ENCODE results near the gene TSTD1.
A peak's percentile ranks its signal among the peaks of the same experiment; 100 is the strongest.
"Not testable (repeated sequence)": the region's sequence is repeated elsewhere in the genome, so short reads cannot be mapped to it uniquely, and the experiment has no call there.

The TSTD1 gene

DNA sequence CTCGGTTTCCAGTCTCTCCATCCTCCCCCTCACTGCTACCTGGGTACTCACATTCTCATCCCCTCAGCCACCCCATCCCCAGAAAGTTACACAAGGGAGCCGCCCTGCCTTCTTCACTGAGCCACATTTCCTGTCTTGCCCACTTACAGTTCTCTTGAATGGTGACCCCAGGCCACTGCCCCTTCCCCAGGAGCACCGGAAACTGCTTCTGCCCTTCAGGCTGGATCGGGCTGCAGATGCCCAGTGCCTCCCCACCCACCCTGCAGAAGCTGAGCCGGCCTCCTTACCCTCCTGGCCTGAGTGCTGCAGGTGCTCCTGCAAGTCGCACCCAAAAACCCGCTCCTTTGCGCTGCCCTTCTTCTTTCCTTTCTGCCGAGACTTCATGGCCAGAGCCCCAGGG is 30.5 kb upstream of the TSTD1 start:
- TF ChIP-seq CTCF (IDR thresholded peaks at IDR 0.05; ENCODE audit: low read depth, low read length, missing control alignments): no peak
- DNase-seq (ENCODE audit: extremely low read depth, low read depth): no peak
- no peak overlapping the region for H3K4me3 ChIP-seq (replicated peaks; ENCODE audit: low read depth, low read length)

- no peak overlapping the region for H3K4me3 ChIP-seq (replicated peaks; ENCODE audit: low read depth, low read length)
- no peak for DNase-seq (ENCODE audit: extremely low read depth, low read depth)
- no peak for TF ChIP-seq CTCF (IDR thresholded peaks at IDR 0.05; ENCODE audit: low read depth, low read length, missing control alignments)
Measured at GRCh38 chr1:161068306-161069234, 29.8 kb upstream of the TSTD1 start.

GRCh38 chr1:161066694-161067093 is 27.9 kb upstream of the TSTD1 start:
- no peak for DNase-seq (ENCODE audit: extremely low read depth, low read depth)
- no peak for TF ChIP-seq CTCF (IDR thresholded peaks at IDR 0.05; ENCODE audit: low read depth, low read length, missing control alignments)
- H3K4me3 ChIP-seq (replicated peaks; ENCODE audit: low read depth, low read length): no peak overlapping the region

DNA sequence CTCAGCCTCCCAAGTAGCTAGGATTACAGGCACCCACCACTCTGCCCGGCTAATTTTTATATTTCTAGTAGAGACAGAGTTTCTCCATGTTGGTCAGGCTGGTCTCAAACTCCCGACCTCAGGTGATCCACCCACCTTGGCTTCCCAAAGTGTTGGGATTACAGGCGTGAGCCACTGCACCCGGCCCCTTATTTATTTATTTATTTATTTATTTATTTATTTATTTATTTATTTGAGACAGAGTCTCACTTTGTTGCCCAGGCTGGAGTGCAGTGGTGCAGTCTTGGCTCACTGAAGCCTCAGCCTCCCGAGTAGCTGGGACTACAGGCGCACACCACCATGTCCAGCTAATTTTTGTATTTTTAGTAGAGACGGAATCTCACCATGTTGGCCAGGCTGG is 26.9 kb upstream of the TSTD1 start:
- not testable (repeated sequence) for H3K4me3 ChIP-seq (replicated peaks; ENCODE audit: low read depth, low read length); DNase-seq (ENCODE audit: extremely low read depth, low read depth)

DNA sequence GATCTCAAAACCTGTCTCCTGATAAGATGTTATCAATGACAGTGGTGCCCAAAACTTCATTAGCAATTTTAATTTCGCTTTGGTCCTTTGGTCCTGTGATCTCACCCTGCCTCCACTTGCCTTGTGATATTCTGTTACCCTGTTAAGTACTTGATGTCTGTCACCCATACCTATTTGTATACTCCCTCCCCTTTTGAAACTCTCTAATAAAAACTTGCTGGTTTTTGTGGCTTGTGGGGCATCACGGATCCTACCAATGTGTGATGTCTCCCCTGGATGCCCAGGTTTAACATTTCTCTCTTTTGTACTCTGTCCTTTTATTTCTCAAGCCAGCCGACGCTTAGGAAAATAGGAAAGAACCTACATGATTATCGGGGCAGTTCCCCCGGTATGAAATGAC is 25.2 kb upstream of the TSTD1 start:
- H3K4me3 ChIP-seq (replicated peaks; ENCODE audit: low read depth, low read length): not testable (repeated sequence)

GRCh38 chr1:161061419-161061818 is 22.7 kb upstream of the TSTD1 start:
- DNase-seq (ENCODE audit: extremely low read depth, low read depth): no peak
- TF ChIP-seq CTCF (IDR thresholded peaks at IDR 0.05; ENCODE audit: low read depth, low read length, missing control alignments): no peak
- no peak overlapping the region for H3K4me3 ChIP-seq (replicated peaks; ENCODE audit: low read depth, low read length)

More for the DNA sequence above, 25.2 kb upstream of the TSTD1 start:
- not testable (repeated sequence) for DNase-seq (ENCODE audit: extremely low read depth, low read depth)

DNA sequence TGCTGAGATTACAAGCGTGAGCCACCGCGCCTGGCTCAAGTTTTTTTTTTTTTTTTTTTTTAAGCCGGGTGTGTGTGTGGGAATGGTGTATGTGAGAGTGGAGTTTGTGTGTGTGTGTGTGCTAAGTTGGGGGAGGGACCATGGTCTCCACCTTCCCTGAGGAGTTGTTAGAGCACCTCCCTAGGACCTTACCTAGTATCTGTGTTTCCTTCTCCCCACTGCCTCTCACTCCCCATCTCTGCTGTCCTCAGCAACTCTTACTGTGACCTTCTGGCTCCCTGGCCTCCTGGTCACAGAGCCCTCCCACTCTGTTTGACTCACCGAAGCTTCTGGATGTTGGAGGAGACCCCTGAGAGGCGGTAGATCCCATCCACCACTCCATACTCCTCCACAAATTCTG is 20.5 kb upstream of the TSTD1 start:
- no peak for TF ChIP-seq CTCF (IDR thresholded peaks at IDR 0.05; ENCODE audit: low read depth, low read length, missing control alignments)
- no peak for DNase-seq (ENCODE audit: extremely low read depth, low read depth)
- no peak overlapping the region for H3K4me3 ChIP-seq (replicated peaks; ENCODE audit: low read depth, low read length)

DNA sequence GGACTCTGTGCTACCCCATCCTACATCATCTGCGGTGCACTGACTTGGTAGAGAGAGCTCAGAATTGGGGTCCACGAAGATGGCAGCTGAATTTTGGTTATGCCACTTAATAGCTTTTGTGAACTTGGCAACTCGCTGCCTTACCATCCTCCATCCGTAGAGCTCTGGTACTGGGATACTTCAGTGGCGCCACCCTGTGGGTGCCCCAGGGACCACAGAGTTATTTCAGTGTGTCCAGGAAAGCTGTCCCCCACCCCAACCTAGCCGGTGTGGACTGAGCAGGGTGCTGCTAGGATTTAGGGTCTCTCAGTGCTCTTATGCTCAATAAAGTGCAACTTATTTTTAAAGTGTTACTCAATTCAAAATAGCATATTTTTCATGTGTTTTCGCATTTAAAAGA is 16.0 kb upstream of the TSTD1 start:
- DNase-seq (ENCODE audit: extremely low read depth, low read depth): no peak
- H3K4me3 ChIP-seq (replicated peaks; ENCODE audit: low read depth, low read length): no peak overlapping the region
- peak; percentile 15 for TF ChIP-seq CTCF (IDR thresholded peaks at IDR 0.05; ENCODE audit: low read depth, low read length, missing control alignments)

Measured in HFF-Myc (cell line).